DLD1 (cell line): ENCODE data around the gene STN1.

ENCODE experiments used
- in situ Hi-C: cut with HindIII; loops from 2 replicates; pipeline ENCODE4 v1.10.0; 2017; ENCODE audit warnings: low sequenced_read_pairs

The STN1 gene

DNA sequence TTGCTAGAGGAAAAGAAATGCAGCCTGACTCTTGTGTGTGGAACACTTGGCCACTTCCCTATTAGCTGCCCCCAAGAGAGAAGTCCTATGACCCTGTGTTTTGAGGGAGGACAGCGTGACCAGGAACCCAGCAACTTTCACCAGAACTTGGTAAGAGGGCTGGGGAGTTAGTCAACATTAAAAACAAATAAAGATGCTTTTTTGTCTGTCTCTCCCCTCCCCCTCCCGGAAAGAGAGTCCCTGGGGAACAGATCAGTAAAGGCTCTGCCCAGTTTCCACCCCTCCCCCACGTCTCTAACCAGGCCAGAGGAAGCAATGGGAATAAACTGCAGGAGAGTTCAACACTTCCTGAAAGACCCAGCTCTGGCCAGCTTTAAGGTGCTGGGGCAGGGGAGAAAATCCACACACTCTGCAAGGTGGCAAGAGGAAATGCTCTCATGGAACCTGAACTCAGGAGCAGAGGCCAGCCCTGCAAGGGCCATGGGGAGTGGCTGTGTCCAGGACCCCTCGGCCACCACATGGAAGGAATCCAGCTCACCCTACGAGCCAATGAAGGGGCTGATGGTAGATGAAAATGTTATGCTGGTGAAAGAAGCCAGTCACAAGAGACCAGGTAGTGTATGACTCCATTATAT, 84.1 kb downstream of the STN1 start:
- in situ Hi-C loops = no loop called here

DNA sequence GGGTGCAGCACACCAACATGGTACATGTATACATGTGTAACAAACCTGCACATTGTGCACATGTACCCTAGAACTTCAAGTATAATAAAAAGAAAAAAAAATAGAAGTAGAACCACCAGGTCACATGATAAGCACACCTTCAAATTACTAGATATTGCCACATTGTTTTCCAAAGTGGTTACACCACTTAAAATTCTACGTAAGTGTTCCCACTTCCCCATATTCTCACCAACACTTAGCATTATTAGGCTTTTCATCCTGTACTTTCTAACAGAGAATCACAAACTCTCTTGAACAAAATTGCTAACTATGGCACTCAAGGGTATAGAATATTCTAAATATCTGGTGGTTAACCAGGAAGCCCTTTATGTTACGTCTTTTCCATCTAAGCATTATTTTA, 85.2 kb downstream of the STN1 start:
- in situ Hi-C loops = no loop called here
